GM12878 (cell line): ENCODE results near the gene NAP1L4. TPM values are rescaled to one million over a fixed set of nuclear protein-coding genes. Genes with fewer than 3 reads are reported as not detected.

Experiments
- ATAC-seq: fragments of 200-7000 bp; cut with Tn5 transposase; 3 replicates; pipeline ENCODE4 v1.9.1; 2020; ENCODE audit warnings: mild to moderate bottlenecking, moderate library complexity
- BruUV-seq: library from RNA; stranded (reverse); fragments of 400-500 nt; replicated peaks from 2 replicates; lab custom pipeline; 2021; lab: Mats Ljungman, UMichigan
- CTCF ChIA-PET: fragments of 300-600 bp; sonication (Branson Sonifier 250); formaldehyde crosslinking; extraction: SDS; loops from one replicate; lab custom pipeline; 2021; ENCODE audit warnings: inconsistent platforms; lab: Yijun Ruan, JAX
- POLR2A ChIA-PET: fragments of 350-600 bp; formaldehyde crosslinking; extraction: SDS; loops from one replicate; lab custom pipeline; 2021; ENCODE audit warnings: inconsistent platforms; lab: Charles Lee
- RAD21 ChIA-PET: fragments of 300-600 bp; sonication (Branson Sonifier 250); formaldehyde crosslinking; loops from one replicate; lab custom pipeline; 2023; ENCODE audit warnings: antibody characterized with exemption; ENCODE audit not compliant: unreplicated experiment; lab: Charles Lee
- SMC1A ChIA-PET: fragments of 300-600 bp; sonication (Branson Sonifier 250); formaldehyde crosslinking; loops from one replicate; lab custom pipeline; 2023; ENCODE audit not compliant: unreplicated experiment, uncharacterized antibody; lab: Charles Lee
- DNase-seq: peaks from one replicate; pipeline ENCODE4 v3.0.0-alpha.2; 2011; ENCODE audit warnings: low read depth, low spot score
- FAIRE-seq: peaks from 3 replicates; lab custom pipeline; 2011; peaks lifted over from hg19 to GRCh38; lab: Jason Lieb, UNC
- H2AFZ ChIP-seq: 2 replicates; pipeline ENCODE4 v1.6.0; 2011; ENCODE audit warnings: low read depth, low read length, control low read depth; ENCODE audit not compliant: control insufficient read depth
- H3K27ac ChIP-seq: 2 replicates; pipeline ENCODE4 v1.5.1; 2011; ENCODE audit warnings: control low read depth; ENCODE audit not compliant: control insufficient read depth, insufficient read depth
- H3K27me3 ChIP-seq, 2 experiments: replicated peaks in 1 of 2; 2 replicates each; pipeline versions ENCODE4 v1.6.0 to v1.6.1; 2011; ENCODE audit warnings: low read length in 1 of 2; ENCODE audit not compliant: control insufficient read depth in 2 of 2, insufficient read depth in 2 of 2
- H3K36me3 ChIP-seq, 2 experiments: 2 replicates each; pipeline ENCODE4 v1.5.1; 2011; ENCODE audit warnings: low read length in 1 of 2; ENCODE audit not compliant: control insufficient read depth in 2 of 2, insufficient read depth in 2 of 2
- H3K4me1 ChIP-seq: 2 replicates; pipeline ENCODE4 v1.6.1; 2011; ENCODE audit warnings: mild to moderate bottlenecking, low read length, moderate library complexity, mixed read lengths; ENCODE audit not compliant: control insufficient read depth, insufficient read depth
- H3K4me2 ChIP-seq: 2 replicates; pipeline ENCODE4 v1.6.0; 2011; ENCODE audit warnings: control low read depth; ENCODE audit not compliant: control insufficient read depth, insufficient read depth
- H3K4me3 ChIP-seq: fragments of 200-600 bp; sonication (generic); 2 replicates; pipeline ENCODE4 v1.5.1; 2016
- H3K79me2 ChIP-seq: 2 replicates; pipeline ENCODE4 v1.6.0; 2011; ENCODE audit warnings: low read length; ENCODE audit not compliant: control insufficient read depth, insufficient read depth
- H3K9ac ChIP-seq: 2 replicates; pipeline ENCODE4 v1.8.0; 2011; ENCODE audit warnings: low read length, control low read depth, mixed read lengths; ENCODE audit not compliant: control insufficient read depth, insufficient read depth
- H3K9me3 ChIP-seq: replicated peaks from 3 replicates; pipeline ENCODE4 v1.5.1; 2011; ENCODE audit warnings: mild to moderate bottlenecking, low read length; ENCODE audit not compliant: control insufficient read depth, insufficient read depth
- H4K20me1 ChIP-seq: 2 replicates; pipeline ENCODE4 v1.6.0; 2011; ENCODE audit not compliant: control insufficient read depth, insufficient read depth
- BRCA1 ChIP-seq: IDR thresholded peaks from 2 replicates; pipeline ENCODE4 v1.6.1; 2011; ENCODE audit warnings: low read depth, low read length, improper control_type of control experiment
- CREB1 ChIP-seq: IDR thresholded peaks from 2 replicates; pipeline ENCODE4 v1.6.1; 2012; ENCODE audit warnings: low read depth, mild to moderate bottlenecking, inconsistent platforms
- HSF1 ChIP-seq: fragments of 150-350 bp; IDR thresholded peaks from 2 replicates; pipeline ENCODE4 v1.6.1; 2014; ENCODE audit warnings: mild to moderate bottlenecking, low read depth, low read length
- IKZF1 ChIP-seq: fragments of 450-650 bp; conservative IDR thresholded peaks from 2 replicates; pipeline ENCODE4 v1.6.1; 2017; ENCODE audit warnings: antibody characterized with exemption, mild to moderate bottlenecking
- IRF3 ChIP-seq: fragments of 450-650 bp; IDR thresholded peaks from 2 replicates; pipeline ENCODE4 v1.6.1; 2014; ENCODE audit warnings: mild to moderate bottlenecking
- PBX3 ChIP-seq: IDR thresholded peaks from 2 replicates; pipeline ENCODE4 v1.6.1; 2011; ENCODE audit warnings: mild to moderate bottlenecking, low read depth, low read length, moderate library complexity; ENCODE audit not compliant: insufficient replicate concordance
- RAD21 ChIP-seq: IDR thresholded peaks from 2 replicates; pipeline ENCODE4 v1.6.1; 2011; ENCODE audit warnings: mild to moderate bottlenecking, low read depth, low read length, moderate library complexity; ENCODE audit not compliant: insufficient read depth
- RUNX3 ChIP-seq: IDR thresholded peaks from 2 replicates; pipeline ENCODE4 v1.6.1; 2012; ENCODE audit warnings: low read length, inconsistent platforms
- SMAD5 ChIP-seq: IDR thresholded peaks from 2 replicates; pipeline ENCODE4 v1.6.1; 2016; ENCODE audit warnings: antibody characterized with exemption, low read depth
- SUZ12 ChIP-seq: fragments of 200-600 bp; sonication (generic); IDR thresholded peaks from one replicate; pipeline ENCODE4 v1.6.1; 2018; ENCODE audit warnings: antibody characterized with exemption, mild to moderate bottlenecking; ENCODE audit not compliant: unreplicated experiment
- USF2 ChIP-seq: IDR thresholded peaks from 2 replicates; pipeline ENCODE4 v1.6.1; 2011; ENCODE audit warnings: low read depth, low read length, improper control_type of control experiment, borderline replicate concordance
- ZNF217 ChIP-seq: fragments of 450-650 bp; IDR thresholded peaks from 2 replicates; pipeline ENCODE4 v1.6.1; 2017; ENCODE audit warnings: antibody characterized with exemption, mild to moderate bottlenecking
- ZNF622 ChIP-seq: fragments of 450-650 bp; IDR thresholded peaks from 2 replicates; pipeline ENCODE4 v1.6.1; 2017; ENCODE audit warnings: mild to moderate bottlenecking, inconsistent platforms
- WGBS: methylation state at CpG from one replicate; pipeline ENCODE4 v1.1.6; 2016; ENCODE audit warnings: low lambda C conversion rate; ENCODE audit not compliant: insufficient replicate concordance, insufficient coverage; ENCODE audit errors: missing lambda C conversion rate; 5-methylcytosine and 5-hydroxymethylcytosine counted together
- in situ Hi-C: fragments of 300-500 bp; cut with MboI; formaldehyde crosslinking; loops from 9 replicates; pipeline ENCODE4 v1.14.3; 2018; ENCODE audit warnings: mixed read lengths
- intact Hi-C: fragments of 100-400 bp; cut with micrococcal nuclease; formaldehyde crosslinking; loops from one replicate; pipeline ENCODE4 v1.14.2; 2022; ENCODE audit not compliant: unreplicated experiment
- polyA plus RNA-seq, 11 experiments: library from polyadenylated mRNA; depleted of rRNA in 4 of 11; unstranded in 6 of 11; stranded (reverse) in 5 of 11; fragments of >200 nt; fragmentation: Nextera tagmentation in 4 of 11; fragmentation: Illumina TruSeq in 1 of 11; extraction: Ambion mirVana in 4 of 11; extraction: Trizol in 1 of 11; gene quantifications; 1 replicate in 1 of 11; 2 replicates in 10 of 11; pipeline versions ENCODE4 v1.2.1 to v1.2.3, GENCODE V29; 2011 to 2016; ENCODE audit warnings: inconsistent platforms in 2 of 11, missing spikeins in 2 of 11, low read depth in 1 of 11
- total RNA-seq, 4 experiments: library from RNA; depleted of rRNA in 3 of 4; stranded (reverse); fragments of >200 nt in 3 of 4; fragmentation: Illumina TruSeq in 1 of 4; extraction: Trizol in 1 of 4; gene quantifications; 2 replicates each; pipeline versions ENCODE4 v1.2.1 to v1.2.3, GENCODE V29; 2013 to 2021

The NAP1L4 gene
- total and polyA plus RNA-seq, 10 of the 15 experiments (the other 5 are each of a cell fraction or from before 2014, with no cell fraction given) = 24.8 to 198 (median 114) TPM

GRCh38 chr11:2911785-2912391 lies 80.2 kb downstream of the NAP1L4 start (continued):
- TF ChIP-seq RAD21 (no peak), PBX3 (no peak), IKZF1 (no peak)

- H3K4me2 ChIP-seq = no peak overlapping the region
- no peaks in the 10 kb centered on the region for H4K20me1 ChIP-seq
- ChIA-PET POLR2A (no interaction called here), CTCF (interaction anchor here (1.4 kb wide), 1 partner anchor 18 kb away, joined by 3 read pairs; no protein-coding TSS in a partner anchor), SMC1A (no interaction called here), RAD21 (no interaction called here)
- H3K27ac ChIP-seq = no peak overlapping the region
- TF ChIP-seq BRCA1 = no peak
- no peak for TF ChIP-seq SMAD5
- no peak for TF ChIP-seq ZNF217
- TF ChIP-seq HSF1 = no peak
- TF ChIP-seq RUNX3 = no peak
- no peak for TF ChIP-seq USF2
- TF ChIP-seq SUZ12 = no peak
- TF ChIP-seq ZNF622 = no peak
- TF ChIP-seq CREB1 = no peak
- TF ChIP-seq IRF3 = no peak
- FAIRE-seq = no peak
- DNase-seq = no peak
- H3K79me2 ChIP-seq = no peaks in the 10 kb centered on the region
- no TSS peak for BruUV-seq
- H3K36me3 ChIP-seq = no peaks in the 10 kb centered on the region
- no peak overlapping the region for H3K4me3 ChIP-seq
- in situ Hi-C loops (no loop called here), intact Hi-C loops (no loop called here)
- no peaks in the 10 kb centered on the region for H3K9me3 ChIP-seq
- ATAC-seq = no peak
- no peaks in the 10 kb centered on the region for H3K27me3 ChIP-seq
- no peak overlapping the region for H2AFZ ChIP-seq
- no peaks in the 10 kb centered on the region for H3K4me1 ChIP-seq
- WGBS = 56% methylated on average over 15 of the region's 18 CpGs
- no peak overlapping the region for H3K9ac ChIP-seq
These were observed 80.9 kb downstream of the NAP1L4 start for GRCh38 chr11:2911088-2911784.
